Kidney epithelial cell (primary cell): ENCODE results near the gene PCLO. TPM values are rescaled to one million over a fixed set of nuclear protein-coding genes. Genes with fewer than 3 reads are reported as not detected.

ENCODE experiments used
- DNase-seq: peaks from one replicate; pipeline ENCODE4 v3.0.0-alpha.2; 2010; ENCODE audit warnings: low read depth
- H3K27me3 ChIP-seq: 2 replicates; pipeline ENCODE4 v1.6.0; 2011; ENCODE audit warnings: low read length; ENCODE audit not compliant: control insufficient read depth, insufficient read depth
- H3K36me3 ChIP-seq: 2 replicates; pipeline ENCODE4 v1.5.1; 2011; ENCODE audit warnings: low read length; ENCODE audit not compliant: control insufficient read depth, insufficient read depth
- H3K4me3 ChIP-seq: 2 replicates; pipeline ENCODE4 v1.5.1; 2011; ENCODE audit warnings: low read depth, mild to moderate bottlenecking, control low read depth, low read length
- CTCF ChIP-seq: IDR thresholded peaks from 2 replicates; pipeline ENCODE4 v1.5.1; 2011; ENCODE audit warnings: mild to moderate bottlenecking, moderate library complexity, low read length, control low read depth, inconsistent platforms; ENCODE audit not compliant: insufficient read depth, poor library complexity, severe bottlenecking
- total RNA-seq: library from RNA; depleted of rRNA; stranded (reverse); fragments of >200 nt; gene quantifications from 2 replicates; pipeline ENCODE4 v1.2.3, GENCODE V29; 2015

PCLO gene
- total RNA-seq, 1 donor from 2014 or later = 4.7 TPM

GRCh38 chr7:83161186-83161585 is 1.5 kb downstream of the PCLO start:
- TF ChIP-seq CTCF = no peak
- Histone ChIP-seq H3K4me3 (no peak overlapping the region), H3K27me3 (no peaks in the 10 kb centered on the region), H3K36me3 (no peaks in the 10 kb centered on the region)
- no peak for DNase-seq

- DNase-seq = no peak
- no peaks in the 10 kb centered on the region for H3K27me3 ChIP-seq
- no peak overlapping the region for H3K4me3 ChIP-seq
- no peaks in the 10 kb centered on the region for H3K36me3 ChIP-seq
- TF ChIP-seq CTCF = no peak
These were observed 3.0 kb downstream of the PCLO start for GRCh38 chr7:83159731-83160130.

- Histone ChIP-seq H3K36me3 (no peaks in the 10 kb centered on the region), H3K4me3 (no peak overlapping the region), H3K27me3 (no peaks in the 10 kb centered on the region)
- DNase-seq = no peak
- no peak for TF ChIP-seq CTCF
These were observed 6.7 kb downstream of the PCLO start for GRCh38 chr7:83156006-83156405.

- no peak for TF ChIP-seq CTCF
- no peaks in the 10 kb centered on the region for H3K36me3 ChIP-seq
- no peak for DNase-seq
- H3K27me3 ChIP-seq = no peaks in the 10 kb centered on the region
- H3K4me3 ChIP-seq = no peak overlapping the region
These were observed 7.3 kb downstream of the PCLO start for GRCh38 chr7:83155407-83155806.

- Histone ChIP-seq H3K4me3 (no peak overlapping the region), H3K27me3 (no peaks in the 10 kb centered on the region), H3K36me3 (no peaks in the 10 kb centered on the region)
- no peak for TF ChIP-seq CTCF
- no peak for DNase-seq
These were observed 9.3 kb downstream of the PCLO start for GRCh38 chr7:83153419-83153818.

GRCh38 chr7:83150310-83150709 is 12.4 kb downstream of the PCLO start:
- Histone ChIP-seq H3K4me3 (no peak overlapping the region), H3K27me3 (no peaks in the 10 kb centered on the region), H3K36me3 (no peaks in the 10 kb centered on the region)
- no peak for DNase-seq
- TF ChIP-seq CTCF = no peak
